WTC11 (cell line): ENCODE results near the gene VSIG2. TPM values are rescaled to one million over a fixed set of nuclear protein-coding genes. Genes with fewer than 3 reads are reported as not detected.
A peak's percentile ranks its signal among the peaks of the same experiment; 100 is the strongest.

ENCODE experiments used
- ATAC-seq: fragments of 200-7000 bp; cut with Tn5 transposase; 2 replicates; pipeline ENCODE4 v1.10.0; 2021; ENCODE audit warnings: mild to moderate bottlenecking, moderate library complexity
- CTCF ChIA-PET: fragments of 300-600 bp; sonication (Branson Sonifier 250); formaldehyde crosslinking; loops from one replicate; lab custom pipeline; 2021; ENCODE audit warnings: antibody characterized with exemption; lab: Charles Lee
- POLR2A ChIA-PET: fragments of 350-600 bp; sonication (Branson Sonifier 250); formaldehyde crosslinking; loops from one replicate; lab custom pipeline; 2021; ENCODE audit warnings: antibody characterized with exemption; lab: Charles Lee
- DNase-seq: peaks from one replicate; pipeline ENCODE4 v3.0.0; 2021; ENCODE audit warnings: low spot score
- H3K27ac Mint-ChIP-seq: 2 replicates; pipeline ENCODE4 v1.8.0; 2021; ENCODE audit warnings: mixed read lengths
- H3K27me3 Mint-ChIP-seq: 2 replicates; pipeline ENCODE4 v1.8.0; 2021; ENCODE audit warnings: low read depth, mild to moderate bottlenecking, moderate library complexity, mixed read lengths
- H3K36me3 Mint-ChIP-seq: 2 replicates; pipeline ENCODE4 v1.8.0; 2021; ENCODE audit warnings: mixed read lengths
- H3K4me1 Mint-ChIP-seq: 2 replicates; pipeline ENCODE4 v1.8.0; 2022; ENCODE audit warnings: mixed read lengths
- H3K4me3 Mint-ChIP-seq: 2 replicates; pipeline ENCODE4 v1.8.0; 2021; ENCODE audit warnings: mild to moderate bottlenecking, moderate library complexity, mixed read lengths
- H3K9me3 Mint-ChIP-seq: 2 replicates; pipeline ENCODE4 v1.8.0; 2021; ENCODE audit warnings: mixed read lengths
- ATF1 ChIP-seq: sonication (generic); formaldehyde crosslinking; IDR thresholded peaks from 2 replicates; pipeline ENCODE4 v1.8.1; 2023; ENCODE audit warnings: mild to moderate bottlenecking, moderate library complexity, missing genetic modification reagents
- ATF2 ChIP-seq: sonication (generic); formaldehyde crosslinking; IDR thresholded peaks from 2 replicates; pipeline ENCODE4 v1.8.1; 2022; ENCODE audit warnings: low read depth, missing genetic modification reagents, borderline replicate concordance
- CTCF ChIP-seq: fragments of 200-600 bp; IDR thresholded peaks from 2 replicates; pipeline ENCODE4 v1.8.0; 2022; ENCODE audit warnings: antibody characterized with exemption
- E2F1 ChIP-seq: sonication (generic); formaldehyde crosslinking; IDR thresholded peaks from 2 replicates; pipeline ENCODE4 v1.8.0; 2022; ENCODE audit warnings: mild to moderate bottlenecking, missing genetic modification reagents
- E2F4 ChIP-seq: sonication (generic); formaldehyde crosslinking; IDR thresholded peaks from 2 replicates; pipeline ENCODE4 v1.8.1; 2022; ENCODE audit warnings: low read depth, mild to moderate bottlenecking, moderate library complexity, missing genetic modification reagents, borderline replicate concordance
- FOXJ3 ChIP-seq: sonication (generic); formaldehyde crosslinking; IDR thresholded peaks from 2 replicates; pipeline ENCODE4 v1.9.0; 2021; ENCODE audit warnings: missing genetic modification reagents, mild to moderate bottlenecking, borderline replicate concordance
- FOXK1 ChIP-seq: sonication (generic); formaldehyde crosslinking; IDR thresholded peaks from 2 replicates; pipeline ENCODE4 v1.8.0; 2022; ENCODE audit warnings: mild to moderate bottlenecking, moderate library complexity, missing genetic modification reagents
- GTF2I ChIP-seq: fragments of 250-450 bp; sonication (Bioruptor Pico); conservative IDR thresholded peaks from 2 replicates; pipeline ENCODE4 v1.4.0; 2021; ENCODE audit warnings: mild to moderate bottlenecking
- JAZF1 ChIP-seq: fragments of 250-450 bp; sonication (Bioruptor Pico); IDR thresholded peaks from 2 replicates; pipeline ENCODE4 v1.9.0; 2021; ENCODE audit warnings: moderate library complexity, mild to moderate bottlenecking, inconsistent platforms
- JUN ChIP-seq: sonication (generic); formaldehyde crosslinking; IDR thresholded peaks from 2 replicates; pipeline ENCODE4 v1.8.0; 2023; ENCODE audit warnings: mild to moderate bottlenecking, missing genetic modification reagents
- MXD4 ChIP-seq: fragments of 250-450 bp; sonication (Bioruptor Pico); IDR thresholded peaks from 2 replicates; pipeline ENCODE4 v1.8.0; 2021; ENCODE audit warnings: mild to moderate bottlenecking, moderate library complexity, borderline replicate concordance
- MYBL2 ChIP-seq: sonication (generic); formaldehyde crosslinking; IDR thresholded peaks from 2 replicates; pipeline ENCODE4 v1.8.1; 2023; ENCODE audit warnings: mild to moderate bottlenecking, moderate library complexity, missing genetic modification reagents
- PRRX2 ChIP-seq: fragments of 250-450 bp; sonication (Bioruptor Pico); IDR thresholded peaks from 2 replicates; pipeline ENCODE4 v1.8.0; 2021; ENCODE audit warnings: mild to moderate bottlenecking
- RELA ChIP-seq: sonication (generic); formaldehyde crosslinking; IDR thresholded peaks from 2 replicates; pipeline ENCODE4 v1.8.1; 2022; ENCODE audit warnings: missing genetic modification reagents, mild to moderate bottlenecking, borderline replicate concordance
- STAT6 ChIP-seq: sonication (generic); formaldehyde crosslinking; conservative IDR thresholded peaks from 2 replicates; pipeline ENCODE4 v1.8.1; 2023; ENCODE audit warnings: mild to moderate bottlenecking, low read depth, missing genetic modification reagents, moderate library complexity
- TCF7 ChIP-seq: sonication (generic); formaldehyde crosslinking; IDR thresholded peaks from 2 replicates; pipeline ENCODE4 v1.8.0; 2022; ENCODE audit warnings: mild to moderate bottlenecking, low read depth, missing genetic modification reagents, moderate library complexity
- TEAD1 ChIP-seq: sonication (generic); formaldehyde crosslinking; IDR thresholded peaks from 2 replicates; pipeline ENCODE4 v1.8.0; 2022; ENCODE audit warnings: mild to moderate bottlenecking, missing genetic modification reagents
- USF2 ChIP-seq: sonication (generic); formaldehyde crosslinking; IDR thresholded peaks from 2 replicates; pipeline ENCODE4 v1.8.1; 2023; ENCODE audit warnings: mild to moderate bottlenecking, missing genetic modification reagents, moderate library complexity
- ZBTB43 ChIP-seq: sonication (generic); formaldehyde crosslinking; IDR thresholded peaks from 2 replicates; pipeline ENCODE4 v1.8.1; 2023; ENCODE audit warnings: mild to moderate bottlenecking, missing genetic modification reagents
- ZNF281 ChIP-seq: sonication (generic); formaldehyde crosslinking; IDR thresholded peaks from 2 replicates; pipeline ENCODE4 v1.8.0; 2023; ENCODE audit warnings: mild to moderate bottlenecking, missing genetic modification reagents
- total RNA-seq: library from RNA; stranded (reverse); gene quantifications from 3 replicates; pipeline ENCODE4 v1.2.3, GENCODE V29; 2021

Gene VSIG2
- total RNA-seq, 1 experiment from 2014 or later = 0.79 TPM

- ATAC-seq (peak; percentile 12; the same call in 1 of the 2 replicates), DNase-seq (no peak)
- H3K27ac Mint-ChIP-seq = peak overlapping the region; percentile 25; the same call in 1 of the 2 replicates
- no peaks in the 10 kb centered on the region for H3K9me3 Mint-ChIP-seq
- peak overlapping the region; percentile 12 for H3K4me3 Mint-ChIP-seq
- H3K4me1 Mint-ChIP-seq = peaks cover 54% of the 10 kb centered on the region
- POLR2A ChIA-PET = no interaction called here
- TF ChIP-seq CTCF (no peak), STAT6 (CRISPR knock-in tag) (no peak), JAZF1 (CRISPR knock-in tag) (no peak), RELA (CRISPR knock-in tag) (no peak), GTF2I (CRISPR knock-in tag) (no peak), FOXK1 (no peak)
- TF ChIP-seq, all 79 proteins: peak for 0
- Mint-ChIP-seq H3K27me3 (peaks cover 55% of the 10 kb centered on the region), H3K36me3 (no peaks in the 10 kb centered on the region)
- CTCF ChIA-PET = interaction anchor here (1.2 to 3.8 kb wide), 5 partner anchors 14 to 140 kb away, joined by 4 to 21 read pairs (median 6); partner anchors contain the start of genes NRGN and ROBO3
Observed at GRCh38 chr11:124725719-124726105, 26.3 kb downstream of the VSIG2 start.

- CTCF ChIA-PET = interaction anchor here (0.8 to 3.8 kb wide), 8 partner anchors 15 to 151 kb away, joined by 3 to 21 read pairs (median 4); partner anchors contain the start of genes NRGN and ROBO3
- POLR2A ChIA-PET = interaction anchor here (1.4 kb wide), 1 partner anchor 52 kb away, joined by 3 read pairs; the partner anchor contains the start of genes SIAE and SPA17
- Mint-ChIP-seq H3K4me3 (peak overlapping the region; percentile 27), H3K27me3 (peaks cover 61% of the 10 kb centered on the region), H3K9me3 (no peaks in the 10 kb centered on the region), H3K36me3 (no peaks in the 10 kb centered on the region), H3K27ac (no peak overlapping the region), H3K4me1 (peaks cover 54% of the 10 kb centered on the region)
- DNase-seq (no peak), ATAC-seq (peak; percentile 39)
- TF ChIP-seq FOXJ3 (CRISPR knock-in tag) (no peak), ATF2 (CRISPR knock-in tag) (no peak), E2F4 (CRISPR knock-in tag) (no peak), ZBTB43 (CRISPR knock-in tag) (no peak), E2F1 (CRISPR knock-in tag) (no peak), JUN (CRISPR knock-in tag) (no peak), USF2 (CRISPR knock-in tag) (no peak), ZNF281 (CRISPR knock-in tag) (no peak), PRRX2 (no peak), MXD4 (CRISPR knock-in tag) (no peak), TCF7 (no peak), MYBL2 (no peak), ATF1 (CRISPR knock-in tag) (no peak), TEAD1 (CRISPR knock-in tag) (no peak)
Observed at GRCh38 chr11:124724979-124725718, 26.9 kb downstream of the VSIG2 start.
